HG03108 (cell line): Measurements from ENCODE around the gene LIPC.

ENCODE experiments used
- ATAC-seq: cut with Tn5 transposase; IDR thresholded peaks from one replicate; pipeline ENCODE4 v1.9.1; 2021; ENCODE audit warnings: moderate library complexity; ENCODE audit not compliant: unreplicated experiment

Gene LIPC

GRCh38 chr15:58549013-58549784 lies 117.4 kb downstream of the LIPC start:
- ATAC-seq, result no peak

- no peak for ATAC-seq
Observed at GRCh38 chr15:58549785-58550074, 117.9 kb downstream of the LIPC start.

GRCh38 chr15:58551084-58551763 lies 119.4 kb downstream of the LIPC start:
- no peak for ATAC-seq

- ATAC-seq, result no peak
Observed at GRCh38 chr15:58551764-58552504, 120.1 kb downstream of the LIPC start.

GRCh38 chr15:58552505-58553364 lies 120.9 kb downstream of the LIPC start:
- ATAC-seq, result no peak

- no peak for ATAC-seq
Observed at GRCh38 chr15:58553365-58553918, 121.7 kb downstream of the LIPC start.

GRCh38 chr15:58554758-58555157 lies 123.0 kb downstream of the LIPC start:
- no peak for ATAC-seq

GRCh38 chr15:58555162-58556027 lies 123.6 kb downstream of the LIPC start:
- ATAC-seq, result no peak

- ATAC-seq, result no peak
Observed at GRCh38 chr15:58556028-58556361, 124.2 kb downstream of the LIPC start.

GRCh38 chr15:58556541-58556940 lies 124.8 kb downstream of the LIPC start:
- ATAC-seq, result no peak

GRCh38 chr15:58558777-58559176 lies 127.0 kb downstream of the LIPC start:
- ATAC-seq, result no peak

GRCh38 chr15:58559904-58560588 lies 128.3 kb downstream of the LIPC start:
- ATAC-seq, result no peak

GRCh38 chr15:58561321-58561720 lies 129.5 kb downstream of the LIPC start:
- no peak for ATAC-seq

GRCh38 chr15:58562135-58562534 lies 130.3 kb downstream of the LIPC start:
- ATAC-seq, result no peak

GRCh38 chr15:58564981-58565380 lies 133.2 kb downstream of the LIPC start:
- no peak for ATAC-seq

- ATAC-seq, result no peak
Observed at GRCh38 chr15:58565619-58566018, 133.8 kb downstream of the LIPC start.

GRCh38 chr15:58566029-58566428 lies 134.2 kb downstream of the LIPC start:
- no peak for ATAC-seq

- no peak for ATAC-seq
Observed at GRCh38 chr15:58568157-58568571, 136.4 kb downstream of the LIPC start.

- no peak for ATAC-seq
Observed at GRCh38 chr15:58569455-58569854, 137.7 kb downstream of the LIPC start.
